ENCODE measurements around the gene MGP. TPM values are rescaled to one million over a fixed set of nuclear protein-coding genes. Genes with fewer than 3 reads are reported as not detected.

The MGP gene
- total RNA-seq, 1 experiment from 2014 or later: 79.8 TPM

GRCh38 chr12:14903386-14904098 is 17.9 kb upstream of the MGP start:
- Histone ChIP-seq H3K27ac (no peak overlapping the region), H3K36me3 (ENCODE audit: low read depth) (no peaks in the 10 kb centered on the region), H3K9me2 (ENCODE audit: insufficient read depth) (no peaks in the 10 kb centered on the region), H3K4me2 (no peak overlapping the region), H4K20me1 (ENCODE audit: insufficient read depth) (no peaks in the 10 kb centered on the region), H3K4me1 (replicated peaks; ENCODE audit: insufficient read depth) (no peaks in the 10 kb centered on the region), H3K9me3 (ENCODE audit: insufficient read depth, low read depth) (peaks cover 4% of the 10 kb centered on the region; the same call in 1 of the 2 replicates), H3K4me3 (no peak overlapping the region), H3K79me2 (ENCODE audit: low read depth) (no peaks in the 10 kb centered on the region), H2AFZ (no peak overlapping the region), H3F3A (ENCODE audit: insufficient read depth, low read depth) (no peaks in the 10 kb centered on the region), H3K27me3 (ENCODE audit: insufficient read depth, low read depth) (no peaks in the 10 kb centered on the region)
- intact Hi-C loops (cut with micrococcal nuclease; ENCODE audit: unreplicated experiment): no loop called here
- no peak for DNase-seq
- ChIA-PET POLR2A (ENCODE audit: unreplicated experiment) (no interaction called here), CTCF (no interaction called here)
- no TSS peak for BruUV-seq (replicated peaks)
- TF ChIP-seq CTCF (conservative IDR thresholded peaks at IDR 0.05): no peak
- no peak for TF ChIP-seq EZH2 (IDR thresholded peaks at IDR 0.05; ENCODE audit: low read depth)

- Histone ChIP-seq H3K4me2 (no peak overlapping the region), H3K36me3 (ENCODE audit: low read depth) (no peaks in the 10 kb centered on the region), H3F3A (ENCODE audit: insufficient read depth, low read depth) (no peaks in the 10 kb centered on the region), H3K79me2 (ENCODE audit: low read depth) (no peaks in the 10 kb centered on the region), H4K20me1 (ENCODE audit: insufficient read depth) (no peaks in the 10 kb centered on the region), H3K9me3 (ENCODE audit: insufficient read depth, low read depth) (no peaks in the 10 kb centered on the region), H3K9me2 (ENCODE audit: insufficient read depth) (peaks cover 4% of the 10 kb centered on the region; the same call in 1 of the 2 replicates), H3K27ac (no peak overlapping the region), H3K4me3 (no peak overlapping the region), H2AFZ (no peak overlapping the region), H3K4me1 (replicated peaks; ENCODE audit: insufficient read depth) (no peaks in the 10 kb centered on the region), H3K27me3 (ENCODE audit: insufficient read depth, low read depth) (no peaks in the 10 kb centered on the region)
- BruUV-seq (replicated peaks): no TSS peak
- POLR2A ChIA-PET (ENCODE audit: unreplicated experiment): no interaction called here
- intact Hi-C loops (cut with micrococcal nuclease; ENCODE audit: unreplicated experiment): no loop called here
- no peak for DNase-seq
- CTCF ChIA-PET: interaction anchor here (0.6 kb wide), 1 partner anchor 15 kb away, joined by 3 read pairs; no protein-coding TSS in a partner anchor
- TF ChIP-seq CTCF (conservative IDR thresholded peaks at IDR 0.05) (no peak), EZH2 (IDR thresholded peaks at IDR 0.05; ENCODE audit: low read depth) (no peak)
Observed at GRCh38 chr12:14902465-14902864, 16.8 kb upstream of the MGP start.

- Histone ChIP-seq H3K9me2 (ENCODE audit: insufficient read depth) (peaks cover 4% of the 10 kb centered on the region; the same call in 1 of the 2 replicates), H3K27ac (no peak overlapping the region), H3K4me1 (replicated peaks; ENCODE audit: insufficient read depth) (no peaks in the 10 kb centered on the region), H3K79me2 (ENCODE audit: low read depth) (no peaks in the 10 kb centered on the region), H2AFZ (0 out of 2 replicates have a peak overlapping the region, but pooled peaks have one; percentile 8), H3F3A (ENCODE audit: insufficient read depth, low read depth) (no peaks in the 10 kb centered on the region), H3K4me3 (no peak overlapping the region), H3K4me2 (no peak overlapping the region), H4K20me1 (ENCODE audit: insufficient read depth) (no peaks in the 10 kb centered on the region), H3K27me3 (ENCODE audit: insufficient read depth, low read depth) (no peaks in the 10 kb centered on the region), H3K36me3 (ENCODE audit: low read depth) (no peaks in the 10 kb centered on the region), H3K9me3 (ENCODE audit: insufficient read depth, low read depth) (no peaks in the 10 kb centered on the region)
- intact Hi-C loops (cut with micrococcal nuclease; ENCODE audit: unreplicated experiment): no loop called here
- TF ChIP-seq EZH2 (IDR thresholded peaks at IDR 0.05; ENCODE audit: low read depth): no peak
- TF ChIP-seq CTCF (conservative IDR thresholded peaks at IDR 0.05): no peak
- CTCF ChIA-PET: no interaction called here
- DNase-seq: no peak
- POLR2A ChIA-PET (ENCODE audit: unreplicated experiment): no interaction called here
- BruUV-seq (replicated peaks): no TSS peak
Observed at GRCh38 chr12:14901228-14901562, 15.5 kb upstream of the MGP start.

All from PC-9 (cell line).